Activated CD4-positive, alpha-beta T cell treated with anti-CD3 and anti-CD28 coated beads, Interleukin-2, amount 50 U/mL, for 48 hours (primary cell): ENCODE measurements around the gene TPRX1.
"Not testable (repeated sequence)": the region's sequence is repeated elsewhere in the genome, so short reads cannot be mapped to it uniquely, and the experiment has no call there.

Source experiments
- DNase-seq, 2 experiments: peaks; one replicate each; pipeline ENCODE4 v3.0.0-alpha.2; 2020

The TPRX1 gene

GRCh38 chr19:47801270-47801669 lies 3.1 kb downstream of the TPRX1 start:
- DNase-seq = no peak

- no peak for DNase-seq
Measured at GRCh38 chr19:47798904-47799266, 5.5 kb downstream of the TPRX1 start.

- no peak for DNase-seq
Measured at GRCh38 chr19:47797996-47798903, 6.1 kb downstream of the TPRX1 start.

- DNase-seq = no peak
Measured at GRCh38 chr19:47796785-47797184, 7.6 kb downstream of the TPRX1 start.

- DNase-seq = no peak
Measured at GRCh38 chr19:47794526-47794925, 9.8 kb downstream of the TPRX1 start.

GRCh38 chr19:47792616-47793015 lies 11.7 kb downstream of the TPRX1 start:
- no peak for DNase-seq

GRCh38 chr19:47790398-47790814 lies 13.9 kb downstream of the TPRX1 start:
- DNase-seq = peak; percentile 95

- DNase-seq = not testable (repeated sequence)
Measured at GRCh38 chr19:47789811-47790210, 14.5 kb downstream of the TPRX1 start.

GRCh38 chr19:47787307-47787706 lies 17.0 kb downstream of the TPRX1 start:
- not testable (repeated sequence) for DNase-seq

GRCh38 chr19:47786566-47786965 lies 17.8 kb downstream of the TPRX1 start:
- no peak for DNase-seq

- no peak for DNase-seq
Measured at GRCh38 chr19:47781590-47782262, 22.6 kb downstream of the TPRX1 start.

GRCh38 chr19:47780215-47780551 lies 24.2 kb downstream of the TPRX1 start:
- DNase-seq = no peak

GRCh38 chr19:47779524-47780214 lies 24.7 kb downstream of the TPRX1 start:
- DNase-seq = no peak

- DNase-seq = peak; percentile 20 to 24
Measured at GRCh38 chr19:47778954-47779351, 25.4 kb downstream of the TPRX1 start.

- peak; percentile 82 to 85 for DNase-seq
Measured at GRCh38 chr19:47778049-47778953, 26.1 kb downstream of the TPRX1 start, which contains the start of gene SELENOW. TSS of gene SELENOW (plus strand) at chr19:47778703. CDS start at chr19:47778786, 83 bp downstream.

- DNase-seq = not testable (repeated sequence)
Measured at GRCh38 chr19:47777245-47778048, 26.9 kb downstream of the TPRX1 start.

- DNase-seq = no peak
Measured at GRCh38 chr19:47776568-47776967, 27.8 kb downstream of the TPRX1 start.

- DNase-seq = not testable (repeated sequence)
Measured at GRCh38 chr19:47771291-47771690, 33.1 kb downstream of the TPRX1 start.

GRCh38 chr19:47769534-47769933 lies 34.8 kb downstream of the TPRX1 start:
- DNase-seq = no peak

GRCh38 chr19:47768604-47769003 lies 35.7 kb downstream of the TPRX1 start:
- DNase-seq = no peak

GRCh38 chr19:47767349-47767748 lies 37.0 kb downstream of the TPRX1 start:
- DNase-seq = no peak

GRCh38 chr19:47766670-47767069 lies 37.7 kb downstream of the TPRX1 start:
- no peak for DNase-seq
